GM19351 (cell line): Measurements from ENCODE around the gene MST1R.
"Not testable (repeated sequence)": the region's sequence is repeated elsewhere in the genome, so short reads cannot be mapped to it uniquely, and the experiment has no call there.

ENCODE experiments used
- ATAC-seq: cut with Tn5 transposase; IDR thresholded peaks from one replicate; pipeline ENCODE4 v1.9.1; 2021; ENCODE audit warnings: mild to moderate bottlenecking, moderate library complexity; ENCODE audit not compliant: unreplicated experiment

Gene MST1R

GRCh38 chr3:49912881-49913281 is 9.2 kb upstream of the MST1R start:
- ATAC-seq = no peak

DNA sequence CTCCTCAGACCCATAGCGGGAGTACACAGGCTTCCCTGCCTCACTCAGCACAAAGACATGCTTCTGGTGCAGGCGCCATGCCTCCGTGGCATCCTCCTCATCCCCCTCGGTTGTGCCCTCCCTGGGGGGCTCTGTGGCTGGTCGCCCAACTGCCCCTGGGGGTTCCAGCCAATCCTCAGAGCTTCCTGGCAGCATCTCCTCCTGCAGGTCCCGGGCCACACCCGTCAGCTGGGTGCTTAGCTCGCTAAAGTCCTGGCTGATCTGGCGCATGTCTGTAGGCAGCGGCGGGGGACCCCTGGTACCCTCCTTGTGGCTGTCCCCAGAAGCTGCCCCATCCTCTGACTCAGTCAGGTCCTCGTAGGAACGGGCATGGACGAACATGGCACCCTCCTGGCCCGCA is 7.9 kb upstream of the MST1R start:
- ATAC-seq = no peak

GRCh38 chr3:49911124-49911420 is 7.4 kb upstream of the MST1R start:
- no peak for ATAC-seq

GRCh38 chr3:49910409-49911123 is 6.9 kb upstream of the MST1R start:
- ATAC-seq = no peak

DNA sequence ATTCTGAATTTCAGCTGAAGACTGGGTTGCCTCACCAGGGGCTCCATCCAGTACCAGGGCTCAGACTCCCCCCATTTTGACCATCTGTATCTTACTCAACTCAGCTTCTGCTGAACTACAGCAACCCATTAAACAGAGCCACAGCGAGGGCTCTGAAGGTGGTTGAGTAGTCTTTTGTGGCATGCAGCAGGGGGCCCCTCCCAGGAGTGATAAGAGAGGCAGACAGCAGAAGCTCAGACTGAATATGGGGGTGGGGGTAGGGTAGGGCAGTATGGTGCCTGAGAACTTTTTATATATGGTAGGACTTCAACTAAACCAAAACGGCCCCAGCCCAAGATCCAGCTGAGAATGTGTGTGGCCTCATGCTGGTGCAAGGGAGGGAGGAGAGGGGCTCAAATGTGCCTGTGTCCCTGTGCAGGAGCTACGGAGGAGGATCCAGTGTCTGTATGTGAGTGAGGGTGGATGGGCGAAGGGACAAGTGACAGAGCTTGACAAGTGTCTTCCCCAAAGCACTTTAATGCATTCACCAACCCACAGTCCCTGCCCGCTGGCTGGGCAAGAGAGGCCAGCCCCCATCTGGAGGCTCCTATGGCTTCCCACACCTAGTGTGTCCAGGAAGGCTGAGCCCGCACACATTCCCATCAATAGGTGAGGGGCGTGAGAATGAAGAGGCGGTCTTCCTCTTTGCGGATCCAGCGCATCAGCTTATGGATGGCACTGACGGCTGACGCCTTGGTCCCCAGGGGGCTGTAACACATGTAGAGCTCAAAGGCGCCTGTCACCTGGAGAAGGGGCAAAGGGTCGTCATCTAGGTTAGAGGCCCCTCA is 4.9 kb upstream of the MST1R start:
- no peak for ATAC-seq

- ATAC-seq = no peak
Observed at GRCh38 chr3:49906073-49906743, 2.5 kb upstream of the MST1R start.

DNA sequence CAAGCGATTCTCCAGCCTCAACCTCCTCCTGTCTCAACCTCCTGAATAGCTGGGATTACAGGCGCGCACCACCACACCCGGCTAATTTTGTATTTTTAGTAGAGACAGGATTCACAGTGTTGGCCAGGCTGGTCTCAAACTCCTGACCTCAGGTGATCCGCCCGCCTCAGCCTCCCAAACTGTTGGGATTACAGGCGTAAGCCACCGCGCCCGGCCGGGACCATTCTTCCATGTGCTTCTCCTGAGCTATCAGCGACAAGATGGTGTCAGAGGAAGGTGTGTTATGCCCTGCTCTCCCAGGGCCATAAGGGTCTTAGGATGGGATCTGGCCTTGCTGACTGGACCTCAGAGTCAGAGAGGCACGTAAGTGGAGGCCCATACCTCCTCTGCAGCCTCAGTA is 775 bp upstream of the MST1R start:
- not testable (repeated sequence) for ATAC-seq

DNA sequence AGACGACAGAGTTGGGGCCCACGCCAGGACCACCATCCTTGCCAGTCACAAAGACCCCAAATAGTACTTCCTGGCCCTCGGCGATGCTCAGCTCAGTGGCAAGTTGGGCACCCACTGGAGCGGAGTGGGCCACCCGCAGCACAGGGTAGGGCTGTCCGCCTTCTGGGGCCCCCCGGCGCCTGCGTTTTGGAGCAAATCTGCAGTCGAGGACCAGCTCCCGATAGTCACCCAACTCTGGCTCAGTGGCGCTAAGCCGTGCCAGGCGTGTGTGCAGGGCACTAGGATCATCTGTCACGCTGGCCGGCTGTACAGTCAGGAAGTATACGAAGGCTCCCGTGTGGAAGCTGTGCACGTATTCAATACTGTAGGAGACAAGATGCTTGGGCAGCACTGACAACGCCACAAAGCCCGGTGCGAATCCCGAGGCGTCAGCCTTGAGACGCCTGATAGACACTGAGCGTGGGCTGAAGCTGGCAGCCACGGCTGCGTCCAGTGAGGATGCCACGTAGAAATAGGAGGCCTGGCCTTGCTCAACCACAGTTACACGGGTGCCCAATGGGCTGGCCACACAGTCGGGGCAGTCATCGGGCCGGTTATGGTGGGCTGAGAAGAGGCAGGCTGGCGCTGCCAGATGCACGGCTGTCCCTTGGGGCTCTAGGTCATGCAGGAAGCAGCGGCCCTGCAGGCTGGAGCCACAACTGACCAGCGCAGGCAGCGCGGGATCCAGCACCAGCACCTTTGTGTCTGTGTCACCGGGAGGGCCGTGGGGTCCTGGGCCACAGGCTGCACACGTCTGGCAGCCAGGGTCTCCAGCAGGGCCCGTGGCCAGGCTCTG is 945 bp downstream of the MST1R start:
- ATAC-seq = no peak

DNA sequence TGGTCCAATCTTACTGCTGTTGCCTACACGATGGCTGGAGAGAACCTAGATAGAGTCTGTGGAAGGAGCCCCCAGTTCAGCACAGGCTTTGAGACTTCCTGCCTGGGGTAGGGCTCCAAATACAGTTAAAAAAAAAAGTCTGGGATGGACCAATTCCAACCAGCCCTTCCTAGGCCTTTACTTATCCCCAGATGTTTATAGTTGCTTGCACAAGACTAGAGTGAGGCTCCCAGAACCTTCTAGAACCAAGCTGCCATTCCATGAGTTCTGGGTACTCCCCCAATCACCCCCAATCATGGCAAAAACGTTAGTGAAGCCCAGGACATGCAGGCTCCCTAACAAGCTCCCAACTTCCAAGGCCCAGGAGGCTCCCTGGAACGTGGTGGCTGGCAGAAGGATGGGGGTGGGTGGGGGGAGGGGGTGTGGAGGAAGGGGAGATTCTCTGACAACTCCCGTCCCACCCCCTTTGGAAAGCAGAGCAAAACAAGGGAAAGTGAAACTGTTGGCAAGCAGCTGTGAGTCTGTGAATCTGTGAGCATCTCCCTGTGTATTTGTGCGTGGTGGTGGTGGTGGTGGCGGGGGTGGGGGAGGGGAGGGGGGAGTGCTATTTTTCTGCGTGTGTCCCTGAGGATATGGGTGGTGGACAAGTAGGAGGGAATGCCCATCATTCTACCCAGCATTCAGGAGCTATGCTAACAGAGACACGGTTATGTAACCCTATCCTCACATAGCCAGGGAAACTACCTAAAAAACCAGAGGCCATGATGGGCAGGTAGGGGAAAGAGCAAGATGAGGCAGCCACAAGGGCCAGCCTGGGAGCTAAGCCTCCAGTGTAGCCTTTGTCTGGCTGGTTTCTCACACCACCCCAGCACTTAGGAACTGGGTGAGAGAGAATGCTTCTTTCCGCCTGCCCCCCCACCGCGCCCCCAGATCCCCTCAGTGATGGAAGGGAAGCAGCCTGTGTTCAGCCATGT is 2.0 kb downstream of the MST1R start:
- no peak for ATAC-seq

- no peak for ATAC-seq
Observed at GRCh38 chr3:49900491-49901153, 3.1 kb downstream of the MST1R start.

DNA sequence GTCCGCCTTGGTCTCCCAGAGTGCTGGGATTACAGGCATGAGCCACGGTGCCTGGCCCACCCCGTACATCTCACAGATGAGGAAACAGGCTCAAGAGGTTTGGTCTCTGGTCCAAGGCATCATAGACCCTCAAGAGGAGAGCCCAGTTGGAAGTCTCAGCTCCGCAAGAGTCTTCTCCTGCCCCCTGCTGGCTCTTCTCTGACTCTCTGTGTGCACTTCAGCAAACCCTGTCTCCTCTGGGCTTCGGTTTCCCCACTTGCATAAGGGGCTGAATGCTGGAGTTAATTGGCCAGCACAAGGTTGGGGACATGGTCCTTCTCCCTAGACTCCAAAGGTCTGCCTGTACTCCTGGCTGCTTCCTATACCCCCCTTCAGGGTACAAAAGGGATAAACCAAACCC is 3.9 kb downstream of the MST1R start:
- no peak for ATAC-seq

DNA sequence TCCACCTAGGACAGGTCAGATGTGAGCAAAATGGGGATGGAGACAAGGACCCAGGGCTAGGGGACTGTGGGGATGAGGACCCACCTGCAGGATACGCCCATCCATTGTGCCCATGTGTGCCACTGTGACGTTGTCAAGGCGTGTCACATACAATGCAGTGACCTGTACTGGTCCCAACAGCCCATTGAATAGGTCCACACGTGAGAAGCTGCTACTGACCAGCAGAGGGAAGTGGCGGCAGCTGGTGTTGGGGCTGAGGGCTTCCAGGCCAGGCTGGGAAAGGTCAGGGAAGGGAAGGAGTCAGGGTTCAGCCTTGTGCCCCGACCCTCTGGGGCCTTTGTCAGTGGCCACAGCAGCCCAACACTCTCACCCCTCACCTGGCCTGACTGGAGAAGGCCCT is 4.7 kb downstream of the MST1R start:
- no peak for ATAC-seq

DNA sequence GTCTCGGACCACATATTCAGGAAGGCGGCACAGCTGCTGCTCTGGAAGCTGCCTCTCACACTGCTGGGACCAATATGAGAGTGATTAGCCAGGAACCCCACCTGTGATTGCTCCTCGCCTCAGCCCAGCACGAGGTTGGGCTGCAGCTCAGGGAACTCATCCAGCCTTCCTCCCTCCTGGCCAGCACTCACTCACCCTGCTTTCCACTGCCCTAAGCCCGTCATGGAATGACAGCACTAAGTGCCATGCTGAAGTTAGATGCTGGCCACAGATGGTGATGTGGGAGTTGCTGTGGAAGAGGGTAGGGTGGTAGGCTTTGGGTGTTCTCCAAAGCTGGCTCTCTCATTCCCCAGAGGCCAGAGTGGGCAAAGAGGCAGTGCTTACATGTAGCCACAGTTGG is 7.3 kb downstream of the MST1R start:
- ATAC-seq = no peak

DNA sequence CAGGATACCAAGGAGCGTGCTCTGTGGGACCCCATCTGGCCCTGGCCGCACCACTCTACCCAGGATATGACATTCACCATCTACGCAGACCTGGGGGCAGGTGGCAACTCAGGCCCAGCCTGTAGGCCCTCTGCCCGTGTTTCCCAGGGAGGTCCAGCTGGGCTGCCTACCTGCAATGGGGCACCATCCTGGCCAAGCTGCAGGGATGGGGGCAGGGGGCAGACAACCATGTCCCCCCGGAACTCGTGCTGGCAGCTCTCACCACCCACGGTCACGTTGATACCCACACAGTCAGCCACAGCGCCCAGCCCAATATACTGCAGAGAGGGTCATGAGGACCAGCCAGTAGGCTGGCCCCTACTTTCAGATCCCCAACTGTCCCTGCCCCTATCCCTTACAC is 7.9 kb downstream of the MST1R start:
- ATAC-seq = no peak

DNA sequence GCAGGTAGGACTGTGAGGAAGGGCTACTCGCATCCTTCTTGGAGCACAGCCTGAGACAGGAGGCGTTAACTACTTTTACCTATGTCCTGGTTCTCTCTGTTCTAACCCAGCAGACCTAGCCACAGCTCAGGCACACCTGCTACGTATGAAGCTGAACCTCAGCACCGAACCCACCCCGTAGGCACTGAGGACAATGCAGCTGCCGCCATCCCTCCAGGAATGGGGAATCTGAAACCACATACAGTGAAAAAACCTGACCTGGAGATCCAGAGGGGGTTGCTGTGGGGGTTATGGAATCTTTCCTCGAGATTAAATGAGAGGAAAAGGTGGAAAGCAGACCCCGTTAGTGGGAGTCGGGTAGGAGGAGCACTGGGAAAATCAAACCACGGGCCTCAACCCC is 14.4 kb downstream of the MST1R start:
- no peak for ATAC-seq

- ATAC-seq = no peak
Observed at GRCh38 chr3:49886922-49887265, 16.8 kb downstream of the MST1R start.

DNA sequence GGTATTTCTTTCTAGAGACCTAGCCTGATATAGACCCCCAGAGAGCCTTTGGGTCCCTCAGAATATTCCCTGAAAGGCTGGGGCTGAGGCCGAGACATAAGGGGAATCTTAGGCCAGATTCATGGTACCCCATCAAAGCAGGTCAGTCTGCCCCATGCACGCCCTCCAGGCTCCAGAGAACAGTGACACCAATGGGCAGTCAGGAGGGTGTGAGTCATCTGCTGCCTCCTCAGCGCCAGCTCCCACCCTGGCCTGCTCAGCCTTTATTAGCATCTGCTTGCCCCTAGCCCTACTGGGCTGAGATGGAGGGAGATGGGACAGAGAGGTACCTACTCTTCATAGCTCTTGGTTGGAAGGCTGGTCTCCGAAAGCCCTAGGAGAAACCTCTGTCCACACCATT is 19.7 kb downstream of the MST1R start:
- ATAC-seq = no peak

GRCh38 chr3:49882166-49882565 is 21.5 kb downstream of the MST1R start:
- ATAC-seq = no peak

GRCh38 chr3:49880581-49881315 is 22.9 kb downstream of the MST1R start:
- no peak for ATAC-seq
